Activated CD8-positive, alpha-beta T cell treated with anti-CD3 and anti-CD28 coated beads for 36 hours (primary cell): ENCODE measurements around the gene LRRIQ4. TPM values are rescaled to one million over a fixed set of nuclear protein-coding genes. Genes with fewer than 3 reads are reported as not detected.

Source experiments
- ATAC-seq: fragments of 200-7000 bp; cut with Tn5 transposase; one replicate; pipeline ENCODE4 v1.10.0; 2021; ENCODE audit warnings: mild to moderate bottlenecking, moderate library complexity
- CTCF ChIA-PET: fragments of 350-600 bp; sonication (Branson Sonifier 250); formaldehyde crosslinking; loops from one replicate; lab custom pipeline; 2021; ENCODE audit warnings: antibody characterized with exemption; lab: Charles Lee
- POLR2A ChIA-PET: fragments of 350-600 bp; sonication (Branson Sonifier 250); formaldehyde crosslinking; loops from one replicate; lab custom pipeline; 2021; ENCODE audit warnings: antibody characterized with exemption; lab: Charles Lee
- DNase-seq: peaks from one replicate; pipeline ENCODE4 v3.0.0-alpha.2; 2020
- H3K27ac Mint-ChIP-seq: one replicate; pipeline ENCODE4 v1.8.0; 2021; ENCODE audit warnings: mild to moderate bottlenecking, mixed read lengths
- H3K27me3 Mint-ChIP-seq: one replicate; pipeline ENCODE4 v1.8.0; 2021; ENCODE audit warnings: mixed read lengths
- H3K36me3 Mint-ChIP-seq: one replicate; pipeline ENCODE4 v1.8.0; 2021; ENCODE audit warnings: low read depth, mixed read lengths
- H3K4me1 Mint-ChIP-seq: one replicate; pipeline ENCODE4 v1.8.0; 2021; ENCODE audit warnings: low read depth, mixed read lengths
- H3K4me3 Mint-ChIP-seq: one replicate; pipeline ENCODE4 v1.8.0; 2021; ENCODE audit warnings: mild to moderate bottlenecking, moderate library complexity, mixed read lengths
- H3K9me3 Mint-ChIP-seq: one replicate; pipeline ENCODE4 v1.8.0; 2021; ENCODE audit warnings: mixed read lengths
- intact Hi-C: fragments of 100-400 bp; cut with micrococcal nuclease; formaldehyde crosslinking; loops from one replicate; pipeline ENCODE4 v1.10.0; 2022
- total RNA-seq, 2 experiments: library from RNA; stranded (reverse); gene quantifications; one replicate each; pipeline ENCODE4 v1.2.3, GENCODE V29; 2021
- TF ChIP-seq, protein P1 (sequence below): fragments of 200-600 bp; IDR thresholded peaks from one replicate; pipeline ENCODE4 v1.8.0; 2022; ENCODE audit warnings: antibody characterized with exemption, mild to moderate bottlenecking

Gene LRRIQ4
- total RNA-seq, 2 experiments from 2014 or later: 0.18 TPM; not detected in 1

DNA sequence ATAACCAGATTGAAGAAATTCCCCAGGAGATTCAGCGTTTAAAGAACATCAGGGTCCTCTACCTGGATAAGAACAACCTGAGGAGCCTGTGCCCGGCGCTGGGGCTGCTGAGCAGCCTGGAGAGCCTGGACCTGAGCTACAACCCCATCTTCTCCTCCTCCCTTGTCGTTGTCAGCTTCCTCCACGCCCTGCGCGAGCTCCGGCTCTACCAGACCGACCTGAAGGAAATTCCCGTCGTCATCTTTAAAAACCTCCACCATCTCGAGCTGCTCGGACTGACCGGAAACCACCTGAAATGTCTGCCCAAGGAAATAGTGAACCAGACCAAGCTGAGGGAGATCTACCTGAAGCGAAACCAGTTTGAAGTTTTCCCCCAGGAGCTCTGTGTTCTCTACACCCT is 9.4 kb downstream of the LRRIQ4 start:
- ATAC-seq: no peak
- Mint-ChIP-seq H3K27ac (no peak overlapping the region), H3K9me3 (no peaks in the 10 kb centered on the region), H3K27me3 (peaks cover 11% of the 10 kb centered on the region), H3K36me3 (no peaks in the 10 kb centered on the region), H3K4me1 (no peaks in the 10 kb centered on the region), H3K4me3 (no peak overlapping the region)
- ChIA-PET POLR2A (interaction anchor here (0.6 kb wide), 1 partner anchor 542 kb away, joined by 3 read pairs; no protein-coding TSS in a partner anchor), CTCF (interaction anchor here (1.4 kb wide), 1 partner anchor 41 kb away, joined by 3 read pairs; no protein-coding TSS in a partner anchor)
- TF ChIP-seq, protein P1, sequence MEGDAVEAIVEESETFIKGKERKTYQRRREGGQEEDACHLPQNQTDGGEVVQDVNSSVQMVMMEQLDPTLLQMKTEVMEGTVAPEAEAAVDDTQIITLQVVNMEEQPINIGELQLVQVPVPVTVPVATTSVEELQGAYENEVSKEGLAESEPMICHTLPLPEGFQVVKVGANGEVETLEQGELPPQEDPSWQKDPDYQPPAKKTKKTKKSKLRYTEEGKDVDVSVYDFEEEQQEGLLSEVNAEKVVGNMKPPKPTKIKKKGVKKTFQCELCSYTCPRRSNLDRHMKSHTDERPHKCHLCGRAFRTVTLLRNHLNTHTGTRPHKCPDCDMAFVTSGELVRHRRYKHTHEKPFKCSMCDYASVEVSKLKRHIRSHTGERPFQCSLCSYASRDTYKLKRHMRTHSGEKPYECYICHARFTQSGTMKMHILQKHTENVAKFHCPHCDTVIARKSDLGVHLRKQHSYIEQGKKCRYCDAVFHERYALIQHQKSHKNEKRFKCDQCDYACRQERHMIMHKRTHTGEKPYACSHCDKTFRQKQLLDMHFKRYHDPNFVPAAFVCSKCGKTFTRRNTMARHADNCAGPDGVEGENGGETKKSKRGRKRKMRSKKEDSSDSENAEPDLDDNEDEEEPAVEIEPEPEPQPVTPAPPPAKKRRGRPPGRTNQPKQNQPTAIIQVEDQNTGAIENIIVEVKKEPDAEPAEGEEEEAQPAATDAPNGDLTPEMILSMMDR: no peak
- no peak for DNase-seq
- intact Hi-C loops: no loop called here

DNA sequence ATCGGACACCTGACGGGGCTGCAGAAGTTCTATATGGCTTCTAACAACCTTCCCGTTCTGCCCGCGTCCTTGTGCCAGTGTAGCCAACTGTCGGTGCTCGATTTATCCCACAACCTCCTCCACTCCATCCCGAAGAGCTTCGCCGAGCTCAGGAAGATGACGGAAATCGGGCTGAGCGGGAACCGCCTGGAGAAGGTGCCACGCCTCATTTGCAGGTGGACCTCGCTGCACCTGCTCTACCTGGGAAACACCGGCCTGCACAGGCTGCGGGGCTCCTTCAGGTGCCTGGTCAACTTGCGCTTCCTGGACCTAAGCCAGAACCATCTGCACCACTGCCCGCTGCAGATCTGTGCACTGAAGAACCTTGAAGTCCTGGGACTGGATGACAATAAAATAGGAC is 9.9 kb downstream of the LRRIQ4 start:
- TF ChIP-seq, protein P1: no peak
- Mint-ChIP-seq H3K27ac (no peak overlapping the region), H3K27me3 (peaks cover 11% of the 10 kb centered on the region), H3K36me3 (no peaks in the 10 kb centered on the region), H3K4me3 (no peak overlapping the region), H3K9me3 (no peaks in the 10 kb centered on the region), H3K4me1 (no peaks in the 10 kb centered on the region)
- ATAC-seq: no peak
- intact Hi-C loops: no loop called here
- ChIA-PET CTCF (no interaction called here), POLR2A (no interaction called here)
- no peak for DNase-seq

DNA sequence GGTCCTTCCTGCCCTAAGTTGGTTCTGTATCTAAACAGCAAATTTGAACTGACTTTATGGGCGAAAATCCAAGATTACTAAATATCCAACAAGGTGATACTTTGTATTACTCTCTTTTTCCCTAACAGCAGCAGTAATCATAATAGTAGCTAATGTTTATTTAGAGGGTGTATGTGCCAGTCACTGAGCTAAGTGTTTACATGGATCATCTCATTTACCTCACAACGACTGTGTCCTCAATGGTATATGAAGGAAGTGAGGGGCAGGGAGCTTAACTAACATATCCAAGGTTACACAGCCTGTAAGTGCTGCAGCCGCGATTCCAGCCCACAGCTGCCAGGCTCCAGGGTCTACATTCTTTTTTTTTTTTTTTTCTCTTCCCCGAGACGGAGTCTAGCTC is 10.3 kb downstream of the LRRIQ4 start:
- no peak overlapping the region for H3K4me3 Mint-ChIP-seq
- H3K27ac Mint-ChIP-seq: no peak overlapping the region
- intact Hi-C loops: no loop called here
- TF ChIP-seq, protein P1: no peak
- no peaks in the 10 kb centered on the region for H3K4me1 Mint-ChIP-seq
- ChIA-PET CTCF (no interaction called here), POLR2A (no interaction called here)
- no peaks in the 10 kb centered on the region for H3K9me3 Mint-ChIP-seq
- ATAC-seq (no peak), DNase-seq (no peak)
- H3K36me3 Mint-ChIP-seq: no peaks in the 10 kb centered on the region
- H3K27me3 Mint-ChIP-seq: peaks cover 11% of the 10 kb centered on the region

DNA sequence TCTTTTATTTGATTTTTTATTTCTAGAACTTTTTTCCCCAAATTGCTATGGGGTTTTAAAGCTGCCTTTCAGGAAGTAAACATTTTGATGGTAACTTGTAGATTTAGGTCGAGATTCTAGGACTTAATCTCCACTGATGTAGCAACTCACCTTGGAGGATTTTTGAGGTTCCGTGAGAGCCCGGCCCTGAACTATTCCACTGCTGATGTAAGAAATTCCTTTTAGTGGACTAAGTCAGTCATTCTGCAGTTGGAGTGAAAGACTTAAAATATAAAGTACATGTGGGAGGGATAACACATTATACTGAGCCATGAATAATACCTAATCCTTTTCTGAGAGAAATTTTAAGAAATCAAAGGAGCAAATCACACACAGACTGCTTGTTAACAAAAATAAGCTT is 12.6 kb downstream of the LRRIQ4 start:
- peaks cover 8% of the 10 kb centered on the region for H3K27me3 Mint-ChIP-seq
- H3K36me3 Mint-ChIP-seq: no peaks in the 10 kb centered on the region
- TF ChIP-seq, protein P1: no peak
- DNase-seq (no peak), ATAC-seq (no peak)
- no peak overlapping the region for H3K4me3 Mint-ChIP-seq
- peaks cover 8% of the 10 kb centered on the region for H3K4me1 Mint-ChIP-seq
- no peaks in the 10 kb centered on the region for H3K9me3 Mint-ChIP-seq
- no peak overlapping the region for H3K27ac Mint-ChIP-seq
- ChIA-PET POLR2A (interaction anchor here (0.9 to 1.3 kb wide), 2 partner anchors 13 to 46 kb away, joined by 3 read pairs; no protein-coding TSS in a partner anchor), CTCF (no interaction called here)
- intact Hi-C loops: no loop called here

DNA sequence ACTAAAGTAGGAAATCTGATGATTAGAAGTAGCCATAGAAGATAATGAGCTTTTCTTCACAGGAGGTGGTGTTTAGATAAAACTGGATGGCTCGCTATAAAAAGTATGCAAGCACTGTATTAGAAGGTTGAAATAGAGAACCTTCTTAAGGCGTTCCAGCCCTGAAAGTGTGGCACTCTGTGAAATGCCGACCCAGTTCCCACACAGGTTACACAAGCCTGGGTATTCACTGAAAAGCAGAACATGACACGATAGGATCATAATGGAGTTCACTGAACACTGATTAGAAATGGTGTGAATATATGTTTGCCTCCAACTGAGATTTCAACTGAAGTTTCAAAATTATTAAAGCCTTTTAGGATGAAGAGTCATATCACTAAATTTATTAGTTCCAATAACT is 15.0 kb downstream of the LRRIQ4 start:
- Mint-ChIP-seq H3K27me3 (peaks cover 5% of the 10 kb centered on the region), H3K4me1 (peaks cover 8% of the 10 kb centered on the region), H3K4me3 (no peak overlapping the region), H3K36me3 (no peaks in the 10 kb centered on the region), H3K27ac (no peak overlapping the region), H3K9me3 (no peaks in the 10 kb centered on the region)
- no peak for ATAC-seq
- intact Hi-C loops: no loop called here
- CTCF ChIA-PET: no interaction called here
- POLR2A ChIA-PET: no interaction called here
- TF ChIP-seq, protein P1: no peak
- DNase-seq: no peak
